ENCODE results near the gene RSPH3.
"Not testable (repeated sequence)": the region's sequence is repeated elsewhere in the genome, so short reads cannot be mapped to it uniquely, and the experiment has no call there.

RSPH3 gene

GRCh38 chr6:159043251-159043650, 43.2 kb upstream of the RSPH3 start:
- no peak for TF ChIP-seq CTCF (IDR thresholded peaks at IDR 0.05; ENCODE audit: low read depth, low read length)
- H3K4me3 ChIP-seq (ENCODE audit: low read depth, low read length), result no peak overlapping the region
- DNase-seq (ENCODE audit: low read depth, low spot score), result no peak
- in situ Hi-C loops (cut with HindIII; ENCODE audit: low sequenced_read_pairs), result no loop called here

DNA sequence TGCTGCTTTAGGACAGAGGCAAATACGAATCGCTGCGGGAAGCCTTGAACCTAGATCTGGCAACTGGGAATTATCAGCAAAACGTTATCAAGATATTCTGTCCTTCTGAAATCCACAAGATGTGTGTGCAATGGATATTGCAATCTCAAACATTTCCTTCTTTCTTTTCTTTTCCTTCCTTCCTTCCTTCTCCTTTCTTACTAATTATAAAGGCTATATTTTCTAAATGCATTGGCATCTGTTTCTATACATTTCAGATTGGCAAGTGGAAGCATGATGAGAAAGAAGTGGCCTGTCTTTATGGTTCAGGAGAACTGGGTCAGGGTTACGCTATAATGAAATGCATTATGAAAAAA, 42.8 kb upstream of the RSPH3 start:
- DNase-seq (ENCODE audit: low read depth, low spot score), result no peak
- no peak for TF ChIP-seq CTCF (IDR thresholded peaks at IDR 0.05; ENCODE audit: low read depth, low read length)
- in situ Hi-C loops (cut with HindIII; ENCODE audit: low sequenced_read_pairs), result no loop called here
- no peak overlapping the region for H3K4me3 ChIP-seq (ENCODE audit: low read depth, low read length)

GRCh38 chr6:159042003-159042825, 42.2 kb upstream of the RSPH3 start:
- in situ Hi-C loops (cut with HindIII; ENCODE audit: low sequenced_read_pairs), result no loop called here
- DNase-seq (ENCODE audit: low read depth, low spot score), result peak; percentile 47
- H3K4me3 ChIP-seq (ENCODE audit: low read depth, low read length), result no peak overlapping the region
- peak; percentile 99 for TF ChIP-seq CTCF (IDR thresholded peaks at IDR 0.05; ENCODE audit: low read depth, low read length)

GRCh38 chr6:159041181-159041580, 41.2 kb upstream of the RSPH3 start:
- no peak for TF ChIP-seq CTCF (IDR thresholded peaks at IDR 0.05; ENCODE audit: low read depth, low read length)
- H3K4me3 ChIP-seq (ENCODE audit: low read depth, low read length), result no peak overlapping the region
- in situ Hi-C loops (cut with HindIII; ENCODE audit: low sequenced_read_pairs), result no loop called here
- no peak for DNase-seq (ENCODE audit: low read depth, low spot score)

DNA sequence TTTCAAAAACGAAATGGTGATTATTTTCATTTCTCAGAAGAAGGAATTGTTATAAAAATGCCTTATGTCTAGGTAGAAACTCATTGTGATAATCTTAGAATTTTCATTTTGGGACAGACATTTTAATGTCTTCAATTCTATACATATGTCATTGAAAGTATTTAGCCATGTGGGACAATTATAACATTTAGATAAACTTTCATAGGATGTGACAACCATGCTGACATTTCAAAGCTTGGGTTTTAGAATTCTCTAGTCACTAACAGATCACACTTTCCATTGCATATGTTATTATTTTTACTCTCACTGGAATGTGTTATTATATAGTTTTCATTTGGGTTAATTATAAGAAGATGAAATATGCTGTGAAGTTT, 39.9 kb upstream of the RSPH3 start:
- no peak for DNase-seq (ENCODE audit: low read depth, low spot score)
- in situ Hi-C loops (cut with HindIII; ENCODE audit: low sequenced_read_pairs), result no loop called here
- H3K4me3 ChIP-seq (ENCODE audit: low read depth, low read length), result no peak overlapping the region
- no peak for TF ChIP-seq CTCF (IDR thresholded peaks at IDR 0.05; ENCODE audit: low read depth, low read length)

- TF ChIP-seq CTCF (IDR thresholded peaks at IDR 0.05; ENCODE audit: low read depth, low read length), result no peak
- no peak overlapping the region for H3K4me3 ChIP-seq (ENCODE audit: low read depth, low read length)
- in situ Hi-C loops (cut with HindIII; ENCODE audit: low sequenced_read_pairs), result no loop called here
- peak; percentile 28 for DNase-seq (ENCODE audit: low read depth, low spot score)
These were observed 39.2 kb upstream of the RSPH3 start for GRCh38 chr6:159038914-159039884.

DNA sequence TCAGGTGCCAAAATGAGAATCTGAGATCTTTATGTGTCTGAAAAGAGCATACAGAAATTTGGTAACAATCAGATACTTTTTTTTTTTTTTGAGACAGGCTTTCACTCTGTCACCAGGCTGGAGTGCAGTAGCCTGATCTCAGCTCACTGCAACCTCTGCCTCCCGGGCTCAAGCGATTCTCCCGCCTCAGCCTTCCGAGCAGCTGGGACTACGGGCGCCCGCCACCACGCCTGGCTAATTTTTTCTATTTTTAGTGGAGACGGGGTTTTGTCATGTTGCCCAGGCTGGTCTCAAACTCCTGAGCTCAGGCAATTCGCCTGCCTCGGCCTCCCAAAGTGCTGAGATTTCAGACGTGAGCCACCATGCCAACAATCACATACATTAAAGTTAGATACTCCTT, 38.3 kb upstream of the RSPH3 start:
- in situ Hi-C loops (cut with HindIII; ENCODE audit: low sequenced_read_pairs); DNase-seq (ENCODE audit: low read depth, low spot score); H3K4me3 ChIP-seq (ENCODE audit: low read depth, low read length): not testable (repeated sequence)

Measured in astrocyte of the spinal cord (primary cell).